ENCODE measurements around the gene RPS8. TPM values are rescaled to one million over a fixed set of nuclear protein-coding genes. Genes with fewer than 3 reads are reported as not detected.
A peak's percentile ranks its signal among the peaks of the same experiment; 100 is the strongest.
"Not testable (repeated sequence)": the region's sequence is repeated elsewhere in the genome, so short reads cannot be mapped to it uniquely, and the experiment has no call there.

The RPS8 gene
- total RNA-seq, 1 experiment from 2014 or later = 1,326 TPM

DNA sequence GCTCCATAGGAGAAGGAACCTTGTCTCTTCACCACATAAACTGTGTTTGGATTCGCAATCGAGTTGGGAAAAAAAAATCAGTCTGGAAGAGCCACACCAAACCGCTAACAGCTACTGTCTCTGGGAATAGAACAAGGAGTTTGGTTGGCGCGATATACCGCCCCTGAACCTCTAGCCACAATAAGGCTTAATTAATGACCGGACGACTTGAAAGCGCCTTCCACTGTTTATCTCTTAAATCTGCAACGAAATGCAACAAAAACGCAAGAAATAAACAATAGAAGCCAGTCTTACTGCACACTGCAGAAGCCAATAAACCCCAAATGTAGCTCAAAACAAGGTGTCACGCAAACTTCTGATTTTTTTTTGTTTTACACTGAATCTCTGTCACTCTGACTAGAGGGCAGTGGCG lies 43.9 kb downstream of the RPS8 start:
- DNase-seq (ENCODE audit: low spot score) = no peak

DNA sequence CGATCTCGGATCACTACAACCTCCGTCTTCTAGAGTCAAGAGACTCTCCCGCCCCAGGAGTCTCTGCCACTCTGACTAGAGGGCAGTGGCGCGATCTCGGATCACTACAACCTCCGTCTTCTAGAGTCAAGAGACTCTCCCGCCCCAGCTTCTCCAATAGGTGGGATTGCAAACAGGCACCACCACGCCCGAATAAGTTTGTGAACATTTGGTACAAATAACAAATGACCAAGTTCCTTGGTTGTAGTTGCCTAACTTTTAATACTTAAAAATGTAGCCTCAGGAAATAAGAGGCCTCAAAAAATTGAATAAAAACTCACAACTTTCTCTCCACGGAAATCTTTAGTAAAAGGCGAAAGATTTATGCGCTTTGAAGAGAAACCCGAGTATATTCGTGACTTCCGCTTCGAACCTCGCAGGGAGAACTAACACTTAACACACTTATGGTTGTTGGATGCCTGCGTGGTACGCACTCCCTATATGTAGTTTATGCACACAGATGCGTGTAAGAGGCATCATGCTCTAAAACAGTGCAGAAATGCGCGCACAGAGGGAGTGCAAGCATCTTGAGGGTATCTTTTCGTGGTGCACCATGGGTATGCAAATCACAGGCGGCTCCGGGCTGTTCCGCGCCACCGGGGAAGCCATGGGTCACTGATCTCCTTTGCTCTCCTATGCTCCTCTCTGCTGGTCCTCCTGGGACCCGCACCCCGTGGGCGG lies 44.4 kb downstream of the RPS8 start:
- peak; percentile 93 for DNase-seq (ENCODE audit: low spot score)

DNA sequence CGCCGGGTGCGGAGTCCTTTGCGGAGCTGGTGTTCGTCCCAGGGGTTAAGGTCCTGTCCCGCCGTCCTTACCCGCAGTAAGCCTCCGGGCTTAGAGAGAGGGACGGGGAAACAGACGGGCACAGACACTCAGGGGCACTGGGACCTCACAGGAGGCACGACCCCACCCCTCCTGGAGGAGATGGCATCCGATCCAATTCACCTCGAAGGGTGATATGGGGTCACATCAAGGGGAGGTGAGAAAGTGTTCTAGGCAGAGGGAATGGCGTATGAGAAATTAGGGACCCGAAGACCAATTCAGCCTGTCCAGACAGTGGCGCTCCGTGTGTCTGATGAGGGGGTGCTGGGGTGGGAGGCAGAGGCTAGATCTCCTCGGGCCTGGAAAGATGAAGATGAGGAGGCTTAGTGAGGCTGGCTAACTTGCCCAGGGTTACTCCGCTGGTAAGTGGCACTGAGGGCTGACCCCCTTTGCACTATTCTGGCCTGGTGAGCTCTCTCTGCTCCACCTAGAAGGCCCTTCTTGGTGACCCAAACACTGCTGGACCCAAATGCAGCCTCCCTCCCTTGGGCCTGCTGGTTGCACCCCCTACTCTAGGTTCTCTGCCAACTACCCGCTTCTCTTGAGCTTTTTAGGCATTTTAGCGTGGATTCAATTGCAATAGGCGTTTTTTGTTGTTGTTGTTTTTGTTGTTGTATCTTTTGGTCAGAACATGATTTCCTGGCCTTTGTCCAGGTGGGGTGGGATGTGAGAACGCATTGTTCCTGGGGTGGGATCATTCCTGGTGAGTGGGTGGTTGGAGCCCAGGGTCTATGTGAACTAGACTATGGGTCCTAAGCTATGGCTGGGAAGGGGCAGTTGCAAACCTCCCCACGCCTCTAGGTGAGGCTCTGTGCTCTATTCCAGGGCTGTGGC lies 45.2 kb downstream of the RPS8 start:
- no peak for DNase-seq (ENCODE audit: low spot score)

DNA sequence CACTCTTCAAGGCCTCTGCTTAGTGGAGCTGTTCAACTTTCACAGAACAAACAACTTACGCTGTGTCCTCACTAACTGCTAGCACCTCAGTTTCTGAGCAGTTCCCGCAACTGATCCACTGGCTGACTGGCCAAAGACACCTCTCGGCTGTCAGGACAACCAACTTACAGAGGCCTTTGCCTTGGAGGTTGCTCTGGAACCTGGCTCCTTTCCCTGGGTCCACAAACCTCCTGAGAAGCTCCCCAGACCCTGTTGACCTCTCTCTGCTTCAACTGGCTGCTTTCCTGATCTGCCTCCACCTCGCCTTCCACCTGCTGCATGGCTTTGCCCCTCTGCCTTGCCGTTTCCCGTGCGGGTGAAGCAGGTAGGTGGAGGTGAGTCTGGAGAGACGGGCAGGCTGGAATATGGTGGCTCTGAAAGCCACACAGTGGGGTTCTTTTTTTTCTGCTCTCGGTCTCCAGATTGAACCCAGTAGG lies 45.9 kb downstream of the RPS8 start:
- DNase-seq (ENCODE audit: low spot score) = no peak

DNA sequence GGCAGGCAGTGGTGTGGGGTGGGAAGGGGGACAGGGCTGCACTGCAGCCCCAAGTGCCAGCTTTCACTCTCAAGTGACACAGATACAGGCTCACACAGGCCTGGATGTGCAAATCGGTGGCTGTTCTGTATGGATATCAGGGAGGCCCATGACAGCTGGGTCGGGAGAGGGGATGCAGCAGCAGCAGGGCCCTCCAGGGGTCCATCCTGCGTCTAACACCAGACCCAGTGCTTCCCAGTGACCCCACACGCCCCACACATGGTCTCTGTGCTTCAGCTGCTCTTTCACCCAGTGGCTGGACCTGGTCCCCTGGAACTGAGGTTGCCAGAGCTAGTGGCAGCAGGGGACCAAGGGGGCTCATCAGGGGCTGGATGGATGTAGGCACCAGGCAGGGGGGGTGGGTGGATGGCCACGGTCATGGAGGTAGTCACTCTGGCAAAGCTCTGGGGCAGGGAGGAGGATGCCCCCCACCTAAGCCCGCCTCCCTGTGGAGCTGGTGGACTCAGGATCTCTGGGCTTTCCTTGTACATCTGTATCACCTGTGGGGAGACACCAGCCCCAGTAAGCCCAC lies 46.9 kb downstream of the RPS8 start:
- no peak for DNase-seq (ENCODE audit: low spot score)

DNA sequence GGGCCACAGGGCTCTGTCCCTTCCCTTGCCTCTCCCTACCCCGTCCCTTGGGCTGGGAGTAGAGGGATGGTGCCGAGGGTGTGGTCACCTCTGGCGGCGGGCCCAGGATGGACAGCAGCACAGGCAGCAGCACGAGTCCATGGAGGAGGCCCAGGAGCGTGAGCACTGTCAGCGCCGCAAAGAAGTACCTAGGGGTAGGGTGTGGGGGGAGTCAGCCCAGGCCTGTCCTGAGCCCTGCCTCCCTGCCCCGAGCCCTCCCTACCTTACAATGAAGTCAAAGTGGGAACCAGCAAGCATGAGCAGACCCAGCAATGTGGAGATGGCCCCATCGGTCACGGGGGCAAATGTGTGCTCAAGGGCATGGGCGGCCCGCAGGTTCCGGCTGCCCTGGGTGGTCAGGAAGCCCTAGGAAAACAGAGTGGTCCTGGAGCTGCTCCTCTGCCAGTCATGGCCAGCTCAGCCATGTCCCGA lies 47.7 kb downstream of the RPS8 start:
- no peak for DNase-seq (ENCODE audit: low spot score)

DNA sequence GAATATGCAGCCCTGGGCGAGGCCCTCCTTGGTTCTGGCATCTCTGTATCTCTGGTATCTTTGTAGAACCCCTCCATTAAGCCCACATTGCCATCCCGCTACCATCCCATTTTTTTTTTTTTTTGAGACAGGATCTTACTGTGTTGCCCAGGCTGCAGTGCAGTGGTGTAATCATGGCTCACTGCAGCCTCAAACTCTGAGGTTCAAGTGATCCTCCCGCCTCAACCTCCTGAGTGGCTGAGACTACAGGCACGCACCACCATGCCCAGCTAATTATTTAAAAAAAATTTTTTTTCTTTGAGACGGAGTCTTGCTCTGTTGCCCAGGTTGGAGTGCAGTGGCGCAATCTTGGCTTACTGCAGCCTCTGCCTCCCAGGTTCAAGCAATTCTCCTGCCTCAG lies 49.1 kb downstream of the RPS8 start:
- DNase-seq (ENCODE audit: low spot score) = not testable (repeated sequence)

DNA sequence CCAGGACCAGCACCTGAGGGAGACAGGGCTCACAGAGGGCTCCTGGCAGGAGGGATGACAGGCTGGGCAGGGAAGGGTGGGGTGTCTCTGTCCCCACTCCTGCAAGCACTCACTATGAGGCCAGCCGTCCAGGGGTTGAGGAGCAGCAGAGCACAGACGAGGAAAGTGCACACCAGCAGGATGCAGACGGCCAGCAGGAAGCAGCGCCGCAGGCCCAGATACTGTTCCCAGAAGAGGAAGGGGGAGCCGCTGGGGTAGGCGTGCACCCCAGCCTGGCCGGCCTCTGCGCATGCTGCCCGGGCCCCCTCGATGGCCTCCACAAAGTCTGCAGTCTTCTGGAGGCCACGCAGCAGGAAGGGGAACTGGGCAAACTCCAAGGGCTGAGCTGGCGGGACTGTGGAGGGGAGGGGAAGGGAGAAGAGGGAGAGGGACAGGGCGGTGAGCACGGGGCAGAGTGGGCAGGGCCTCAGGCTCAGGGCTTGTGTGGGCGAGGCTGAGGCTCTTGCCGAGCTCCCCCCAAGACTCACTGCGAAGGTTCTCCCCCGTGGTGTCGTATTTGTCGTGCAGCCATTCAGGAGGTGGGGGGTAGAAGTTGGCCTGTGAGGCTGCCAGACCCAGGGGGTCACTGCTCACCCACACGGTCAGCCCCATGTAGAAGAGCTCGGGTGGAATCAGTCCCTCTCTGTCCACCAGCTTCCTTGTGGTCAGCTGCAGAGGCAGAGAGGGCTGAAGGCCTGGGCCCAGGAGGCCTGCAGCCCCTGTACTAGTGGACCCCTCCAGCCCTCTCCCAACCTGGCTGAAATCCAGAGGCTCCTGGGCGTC lies 51.2 kb downstream of the RPS8 start:
- peak; percentile 30 for DNase-seq (ENCODE audit: low spot score)

DNA sequence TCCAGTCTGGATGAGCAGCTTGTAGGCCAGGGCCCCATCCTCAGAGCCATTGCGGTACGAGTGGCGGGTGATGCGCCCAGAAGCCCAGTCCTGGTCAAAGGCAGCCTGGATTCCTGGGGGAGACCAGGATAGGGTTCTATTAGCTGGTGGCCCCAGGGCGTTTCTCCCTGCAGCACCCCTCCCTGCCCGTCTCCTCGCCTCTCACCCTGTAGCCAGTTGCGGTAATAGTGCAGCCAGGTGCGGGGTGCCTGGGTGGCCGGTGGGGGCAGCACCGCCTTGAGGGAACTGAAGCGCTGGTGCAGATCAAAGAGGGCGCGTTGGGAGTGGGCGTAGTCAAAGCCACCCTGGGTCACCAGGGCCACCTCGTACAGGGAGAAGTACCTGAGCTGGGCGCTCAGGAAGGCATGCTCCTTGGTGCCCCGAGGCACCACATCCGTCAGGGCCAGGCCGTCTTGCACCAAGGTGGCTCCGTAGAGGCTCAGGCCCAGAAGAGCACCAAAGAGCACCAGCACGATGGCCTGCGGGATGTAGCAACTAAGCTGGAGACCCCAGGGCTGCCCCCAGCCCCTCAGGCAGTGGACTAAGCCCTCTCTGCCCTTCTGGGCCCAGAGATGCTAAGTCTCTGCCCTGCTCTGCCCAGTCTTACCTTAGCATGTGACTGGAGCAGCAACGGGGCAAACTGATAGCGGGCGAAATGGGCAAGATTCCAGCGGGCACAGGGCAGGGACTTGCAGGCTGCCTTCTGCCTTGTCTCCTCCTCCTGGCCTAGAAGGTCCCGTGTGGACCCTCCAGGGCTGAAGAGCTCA lies 52.1 kb downstream of the RPS8 start:
- peak; percentile 30 for DNase-seq (ENCODE audit: low spot score)

DNA sequence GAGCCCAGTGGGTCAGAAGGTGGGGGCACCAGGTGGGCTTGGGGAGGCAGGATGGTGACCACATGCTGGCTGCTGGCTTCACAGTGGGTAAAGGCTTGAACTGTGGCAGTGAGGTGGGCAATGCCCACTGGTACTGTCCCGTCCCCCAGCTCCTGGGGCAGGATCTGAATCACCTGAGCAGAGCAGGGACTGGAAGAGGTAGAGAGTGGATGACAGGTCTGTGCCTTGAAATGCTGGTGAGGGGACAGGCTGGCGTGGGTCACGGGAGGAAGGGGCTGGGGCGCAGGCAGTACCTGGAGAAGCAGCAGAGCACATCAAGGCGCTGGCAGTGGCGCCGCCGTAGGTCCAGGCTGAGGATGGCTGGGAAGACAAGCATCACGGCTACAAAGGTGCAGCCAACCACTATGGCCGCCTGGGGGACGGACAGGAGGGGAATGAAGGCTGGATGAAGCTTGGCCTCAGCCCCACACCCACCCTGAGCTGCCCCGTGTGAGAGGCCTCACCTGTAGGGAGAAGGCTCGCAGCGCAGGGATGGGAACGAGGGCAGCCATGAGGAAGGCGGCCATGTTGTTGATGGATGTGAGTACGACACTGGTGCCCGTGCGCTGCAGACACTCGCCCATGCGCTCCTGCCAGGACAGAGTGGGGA lies 52.8 kb downstream of the RPS8 start:
- DNase-seq (ENCODE audit: low spot score) = no peak

Small RNA genes within 50 kb of the gene (small RNA-seq; reads per million reads assigned to genes)
- gene RNU5D-1 = 294 reads per million, percentile 98 among the genes with 10 or more reads in this experiment
- gene SNORD38A = 58.1 reads per million, percentile 96 among the genes with 10 or more reads in this experiment
- gene SNORD38B = not detected
- 1,236 reads per million, percentile 99 among the genes with 10 or more reads in this experiment for gene SNORD46
- not detected for gene SNORD55

Other genes starting within 250 kb of the RPS8 start
- gene TMEM53, start 101.1 kb upstream of the RPS8 start, total RNA-seq (2014; rRNA removed; shearing (Covaris generic)) = 19.5 and 27.5 TPM in 2 replicates
- 0.15 and 0.99 TPM in 2 replicates for gene ARMH1, start 100.8 kb upstream of the RPS8 start, total RNA-seq (2014; rRNA removed; shearing (Covaris generic))
- gene RNU5D-1, start 44.4 kb upstream of the RPS8 start, total RNA-seq (2014; rRNA removed; shearing (Covaris generic)) = not detected in 2 replicates
- gene KIF2C, start 35.7 kb upstream of the RPS8 start, total RNA-seq (2014; rRNA removed; shearing (Covaris generic)) = 57.1 and 63.1 TPM in 2 replicates
- gene BEST4, start 12.6 kb downstream of the RPS8 start, total RNA-seq (2014; rRNA removed; shearing (Covaris generic)) = 0.31 and 0.33 TPM in 2 replicates
- gene PLK3, start 24.8 kb downstream of the RPS8 start, total RNA-seq (2014; rRNA removed; shearing (Covaris generic)) = 135 and 137 TPM in 2 replicates
- 3.4 and 10.4 TPM in 2 replicates for gene DYNLT4, start 31.8 kb downstream of the RPS8 start, total RNA-seq (2014; rRNA removed; shearing (Covaris generic))
- 16.4 and 18.0 TPM in 2 replicates for gene BTBD19, start 33.0 kb downstream of the RPS8 start, total RNA-seq (2014; rRNA removed; shearing (Covaris generic))
- gene PTCH2, start 67.7 kb downstream of the RPS8 start, total RNA-seq (2014; rRNA removed; shearing (Covaris generic)) = 0.16 and 0.18 TPM in 2 replicates
- gene EIF2B3, start 211.1 kb downstream of the RPS8 start, total RNA-seq (2014; rRNA removed; shearing (Covaris generic)) = 13.1 and 14.6 TPM in 2 replicates
- gene HECTD3, start 235.8 kb downstream of the RPS8 start, total RNA-seq (2014; rRNA removed; shearing (Covaris generic)) = 23.1 and 23.6 TPM in 2 replicates
- 98.8 and 105 TPM in 2 replicates for gene UROD, start 236.7 kb downstream of the RPS8 start, total RNA-seq (2014; rRNA removed; shearing (Covaris generic))

All from HT-29 (cell line).